ENCODE measurements around the gene TWNK. TPM values are rescaled to one million over a fixed set of nuclear protein-coding genes. Genes with fewer than 3 reads are reported as not detected.

The TWNK gene
- total RNA-seq, 2 donors from 2014 or later: 5.5 to 7.1 TPM

DNA sequence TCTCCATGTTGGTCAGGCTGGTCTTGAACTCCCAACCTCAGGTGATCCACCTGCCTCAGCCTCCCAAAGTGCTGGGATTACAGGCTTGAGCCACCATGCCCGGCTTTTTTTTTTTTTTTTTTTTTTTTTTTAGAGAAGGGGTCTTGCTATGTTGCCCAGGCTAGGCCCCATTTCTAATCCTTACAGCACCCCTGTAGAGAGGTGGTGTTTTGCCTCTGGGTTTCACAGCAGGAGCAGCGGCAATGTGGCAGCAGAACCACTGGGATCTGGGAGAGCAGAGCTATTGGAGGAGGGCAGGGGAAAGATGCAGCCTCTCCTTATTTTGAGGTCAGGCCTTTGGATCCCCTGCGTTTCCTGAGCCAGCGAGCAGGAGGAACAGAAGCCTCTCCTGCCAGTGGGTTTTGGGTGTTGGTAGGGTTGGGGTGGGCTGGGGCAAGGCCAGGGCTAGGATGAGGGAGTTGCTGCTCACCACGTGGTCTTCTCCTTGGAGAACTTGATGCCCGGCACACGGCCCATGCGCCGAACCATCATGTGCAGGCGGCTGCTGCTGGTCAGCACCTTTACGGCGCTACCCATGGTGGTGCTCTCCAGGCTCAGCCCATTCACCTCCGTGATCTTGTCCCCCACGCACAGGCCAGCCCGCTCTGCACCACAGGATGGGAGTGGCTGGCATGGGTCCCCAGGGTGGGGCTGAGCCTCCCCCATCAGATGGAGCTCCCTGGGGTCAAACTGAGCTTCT, 35.8 kb downstream of the TWNK start:
- TF ChIP-seq, protein P1, sequence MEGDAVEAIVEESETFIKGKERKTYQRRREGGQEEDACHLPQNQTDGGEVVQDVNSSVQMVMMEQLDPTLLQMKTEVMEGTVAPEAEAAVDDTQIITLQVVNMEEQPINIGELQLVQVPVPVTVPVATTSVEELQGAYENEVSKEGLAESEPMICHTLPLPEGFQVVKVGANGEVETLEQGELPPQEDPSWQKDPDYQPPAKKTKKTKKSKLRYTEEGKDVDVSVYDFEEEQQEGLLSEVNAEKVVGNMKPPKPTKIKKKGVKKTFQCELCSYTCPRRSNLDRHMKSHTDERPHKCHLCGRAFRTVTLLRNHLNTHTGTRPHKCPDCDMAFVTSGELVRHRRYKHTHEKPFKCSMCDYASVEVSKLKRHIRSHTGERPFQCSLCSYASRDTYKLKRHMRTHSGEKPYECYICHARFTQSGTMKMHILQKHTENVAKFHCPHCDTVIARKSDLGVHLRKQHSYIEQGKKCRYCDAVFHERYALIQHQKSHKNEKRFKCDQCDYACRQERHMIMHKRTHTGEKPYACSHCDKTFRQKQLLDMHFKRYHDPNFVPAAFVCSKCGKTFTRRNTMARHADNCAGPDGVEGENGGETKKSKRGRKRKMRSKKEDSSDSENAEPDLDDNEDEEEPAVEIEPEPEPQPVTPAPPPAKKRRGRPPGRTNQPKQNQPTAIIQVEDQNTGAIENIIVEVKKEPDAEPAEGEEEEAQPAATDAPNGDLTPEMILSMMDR (IDR thresholded peaks at IDR 0.05): no peak
- H3K27me3 ChIP-seq: no peaks in the 10 kb centered on the region
- H3K4me3 ChIP-seq: no peak overlapping the region
- no peaks in the 10 kb centered on the region for H3K9me3 ChIP-seq
- H3K27ac ChIP-seq: no peak overlapping the region
- H3K4me1 ChIP-seq: peaks cover 0 to 7% of the 10 kb centered on the region in 2 donors
- DNase-seq (ENCODE audit: low spot score): no peak
- H3K36me3 ChIP-seq: no peaks in the 10 kb centered on the region

DNA sequence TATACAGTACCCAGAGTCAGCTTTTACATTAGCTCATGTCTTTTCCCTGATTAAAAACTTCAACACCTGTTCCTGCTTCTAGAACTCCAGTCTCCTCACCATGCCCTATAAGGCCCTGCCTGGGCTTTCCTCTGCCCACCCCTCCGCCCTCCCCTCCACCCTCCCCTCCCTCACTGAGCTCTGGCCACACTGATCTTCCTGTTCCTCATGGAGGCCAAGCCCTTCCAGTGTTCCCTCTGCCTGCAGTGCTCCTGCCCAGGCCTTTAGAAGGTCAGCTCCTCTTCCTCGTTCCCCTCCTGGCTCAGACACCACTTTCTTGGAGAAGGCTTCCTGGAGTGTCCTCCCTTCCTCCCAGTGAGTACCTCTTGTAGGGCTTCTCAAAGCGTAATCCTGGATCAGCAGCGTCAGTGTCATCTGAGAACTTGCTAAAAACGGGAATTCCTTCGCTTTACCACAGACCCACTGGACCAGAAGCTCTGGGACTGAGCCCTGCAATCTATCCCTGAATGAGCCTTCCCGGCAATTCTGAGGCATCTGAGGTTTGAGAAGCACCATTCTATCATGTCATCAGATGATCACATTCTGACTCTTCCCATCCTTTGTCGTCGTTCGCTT, 39.9 kb downstream of the TWNK start:
- H3K27ac ChIP-seq: no peak overlapping the region
- H3K4me1 ChIP-seq: peaks cover 0 to 6% of the 10 kb centered on the region in 2 donors
- DNase-seq (ENCODE audit: low spot score): no peak
- no peaks in the 10 kb centered on the region for H3K27me3 ChIP-seq
- TF ChIP-seq, protein P1 (IDR thresholded peaks at IDR 0.05): no peak
- no peaks in the 10 kb centered on the region for H3K9me3 ChIP-seq
- no peaks in the 10 kb centered on the region for H3K36me3 ChIP-seq
- no peak overlapping the region for H3K4me3 ChIP-seq

DNA sequence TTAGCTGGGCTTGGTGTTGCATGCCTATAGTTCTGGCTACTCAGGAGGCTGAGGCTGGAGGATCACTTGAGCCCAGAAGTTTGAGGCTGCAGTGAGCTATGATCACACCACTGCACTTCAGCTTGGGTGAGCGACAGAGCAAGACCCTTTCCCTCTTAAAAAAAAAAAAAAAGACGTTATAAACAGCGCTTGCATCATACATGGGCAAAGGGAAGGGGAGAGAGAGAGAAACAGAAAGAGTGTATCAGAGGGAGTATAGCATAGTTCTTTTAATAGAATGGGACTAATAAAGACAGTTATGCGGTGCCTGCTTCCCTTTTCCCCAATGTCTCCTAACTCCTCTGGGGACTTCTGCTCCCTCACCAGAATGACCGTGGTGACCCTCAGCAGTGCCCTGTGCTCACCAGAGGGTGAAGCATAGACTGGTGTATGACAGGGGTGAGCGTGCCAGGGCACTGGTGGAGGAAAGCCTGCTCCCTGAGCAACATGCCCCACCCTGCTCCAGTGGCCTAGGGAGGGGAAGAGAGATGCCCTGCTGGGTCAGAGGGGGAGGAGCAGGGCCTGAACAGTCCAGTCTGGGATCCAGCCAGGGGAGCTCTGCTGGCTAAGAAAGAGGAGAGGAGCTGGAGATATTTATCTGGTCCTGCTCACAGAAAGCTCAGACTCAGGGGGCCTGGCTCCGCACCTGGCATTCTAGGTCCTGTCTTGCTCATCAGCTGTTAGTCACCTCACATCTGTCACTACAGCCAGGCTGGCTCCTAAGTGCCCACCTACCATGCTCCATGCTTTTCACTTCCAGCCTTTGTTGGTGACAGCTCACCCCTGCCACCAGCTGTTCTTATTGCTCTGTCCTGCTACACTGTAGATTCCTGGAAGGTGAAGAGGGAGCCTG, 41.3 kb downstream of the TWNK start:
- no peak for DNase-seq (ENCODE audit: low spot score)
- Histone ChIP-seq H3K27ac (no peak overlapping the region), H3K36me3 (no peaks in the 10 kb centered on the region)

DNA sequence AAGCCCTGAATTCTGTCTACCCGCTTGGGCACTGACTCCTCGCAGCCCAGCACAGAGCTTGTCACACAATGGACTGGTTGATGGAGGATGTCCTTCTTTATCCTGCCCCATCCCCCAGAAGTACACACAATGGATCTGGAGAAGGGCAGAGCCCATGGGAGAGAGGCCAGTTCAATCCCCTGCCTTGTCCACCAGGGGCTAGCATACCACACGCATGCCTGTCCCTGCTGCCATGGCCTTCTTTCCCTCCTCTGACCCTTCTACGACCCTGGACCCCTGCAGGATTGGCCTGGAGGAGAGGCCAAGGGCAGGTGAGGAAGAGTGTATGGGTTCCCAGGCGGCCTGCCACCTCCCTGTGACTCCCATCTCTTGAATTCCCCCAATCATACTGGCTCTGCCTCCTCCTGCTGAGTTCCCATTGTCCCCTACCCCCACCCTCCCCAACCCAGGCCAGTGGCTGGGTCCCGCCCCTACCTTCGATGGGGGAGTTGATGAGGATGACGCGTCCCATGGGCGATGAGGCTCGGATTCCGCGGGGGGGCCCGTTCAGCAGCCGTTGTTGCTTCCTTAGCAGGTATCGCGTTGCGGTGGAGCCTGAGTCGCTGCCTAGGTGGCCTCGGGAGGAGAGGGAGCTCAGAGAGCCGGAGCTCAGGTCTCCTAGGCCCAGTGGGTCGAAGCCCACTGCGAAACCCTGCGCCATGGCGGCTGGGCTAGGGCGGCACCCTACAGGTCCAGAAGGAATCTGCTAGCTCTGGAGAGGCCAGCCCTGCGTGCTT, 42.4 kb downstream of the TWNK start:
- TF ChIP-seq, protein P1 (IDR thresholded peaks at IDR 0.05): no peak
- H3K4me1 ChIP-seq: peaks cover 0 to 20% of the 10 kb centered on the region in 2 donors
- H3K27me3 ChIP-seq: no peaks in the 10 kb centered on the region
- no peaks in the 10 kb centered on the region for H3K9me3 ChIP-seq
- no peak for DNase-seq (ENCODE audit: low spot score)
- H3K27ac ChIP-seq: no peak overlapping the region
- H3K36me3 ChIP-seq: peaks cover 2% of the 10 kb centered on the region
- no peak overlapping the region for H3K4me3 ChIP-seq

More for the DNA sequence above, 41.3 kb downstream of the TWNK start:
- Histone ChIP-seq H3K4me3 (no peak overlapping the region), H3K9me3 (no peaks in the 10 kb centered on the region), H3K4me1 (peaks cover 0 to 17% of the 10 kb centered on the region in 2 donors), H3K27me3 (no peaks in the 10 kb centered on the region)
- TF ChIP-seq, protein P1 (IDR thresholded peaks at IDR 0.05): no peak

DNA sequence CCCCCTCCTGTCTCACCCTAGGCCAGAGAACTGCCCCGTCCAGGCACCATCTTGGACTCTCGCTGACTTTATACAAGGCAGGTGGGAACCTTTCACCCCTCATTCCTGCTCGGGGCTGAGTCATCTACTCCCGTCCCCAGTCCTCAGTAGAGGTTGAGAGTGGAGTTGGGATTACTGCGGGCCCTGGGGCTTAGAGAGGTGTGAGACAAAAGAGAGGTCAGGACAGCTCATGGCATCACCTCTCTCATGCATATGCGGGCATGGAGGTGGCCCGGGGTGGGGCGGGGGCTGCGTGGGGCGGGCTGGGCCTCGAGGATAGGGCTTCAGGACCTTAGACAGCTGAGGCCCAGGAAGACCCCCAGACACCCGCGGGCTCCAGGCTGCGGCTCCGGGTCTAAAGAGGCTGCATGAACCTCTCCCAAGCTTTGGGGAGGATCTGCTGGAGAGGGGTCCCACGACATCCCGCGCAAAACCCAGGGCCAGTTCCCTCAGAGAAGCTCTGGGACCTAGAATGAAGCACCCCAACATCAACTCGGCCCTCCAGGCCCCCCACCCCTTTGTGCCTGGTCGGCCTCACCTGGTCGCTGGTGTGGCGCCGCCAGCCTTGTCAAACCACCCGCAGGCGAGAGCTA, 43.3 kb downstream of the TWNK start:
- DNase-seq (ENCODE audit: low spot score): no peak
- peaks cover 0 to 20% of the 10 kb centered on the region in 2 donors for H3K4me1 ChIP-seq
- H3K36me3 ChIP-seq: peaks cover 11% of the 10 kb centered on the region
- peak overlapping the region; percentile 77 to 89 for H3K4me3 ChIP-seq
- no peaks in the 10 kb centered on the region for H3K27me3 ChIP-seq
- H3K27ac ChIP-seq: peak overlapping the region; percentile 99 to 100
- H3K9me3 ChIP-seq: no peaks in the 10 kb centered on the region
- TF ChIP-seq, protein P1 (IDR thresholded peaks at IDR 0.05): no peak
